ENCODE results near the gene PFDN6. TPM values are rescaled to one million over a fixed set of nuclear protein-coding genes. Genes with fewer than 3 reads are reported as not detected.

PFDN6 gene
- total RNA-seq, 2 experiments from 2014 or later, result 9.7 to 11.7 TPM

DNA sequence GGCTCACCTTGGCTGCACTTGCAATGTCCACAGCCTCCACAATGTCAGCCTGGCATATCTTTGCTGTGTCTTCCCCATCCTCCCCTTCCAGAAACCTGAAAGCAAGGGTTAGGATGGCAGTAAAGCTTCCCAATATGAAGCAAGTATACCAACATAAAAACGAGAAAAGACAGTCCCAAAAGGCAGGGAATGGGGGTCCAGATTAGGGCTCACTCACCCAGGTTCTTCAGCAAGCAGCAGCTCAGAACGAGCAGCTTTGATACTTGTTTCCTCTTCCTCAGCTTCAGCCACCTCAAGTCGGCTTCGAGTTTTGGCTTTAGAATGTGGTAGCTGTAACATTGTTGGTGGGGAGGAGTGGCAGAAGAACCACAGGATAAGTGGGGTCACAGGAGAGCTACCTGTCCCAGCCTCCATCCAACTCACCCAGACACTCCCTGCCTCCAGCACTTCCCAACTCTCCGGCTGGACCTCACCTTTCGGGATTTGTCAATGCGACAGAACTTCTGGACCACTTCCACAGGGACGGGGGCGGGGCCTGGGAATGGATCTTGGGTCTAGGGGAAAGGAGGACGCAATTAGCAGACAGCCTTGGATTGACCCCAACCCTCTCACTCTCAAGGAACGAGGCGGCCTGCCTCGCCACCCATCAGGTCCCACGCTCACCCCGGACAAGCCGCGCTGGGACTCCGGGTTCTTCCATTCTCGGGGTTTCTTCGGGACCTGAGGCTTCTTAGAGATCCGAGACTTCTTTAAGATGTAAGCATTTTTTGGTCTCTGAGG, 1.1 kb upstream of the PFDN6 start:
- no peaks in the 10 kb centered on the region for H3K27me3 Mint-ChIP-seq
- H3K9me3 ChIP-seq (ENCODE audit: control insufficient read depth in 1 of 2, insufficient read depth in 1 of 2, low read length in 2 of 2), result no peaks in the 10 kb centered on the region
- peaks cover 69% of the 10 kb centered on the region for H3K36me3 Mint-ChIP-seq (ENCODE audit: low read depth)
- TF ChIP-seq, protein P1, sequence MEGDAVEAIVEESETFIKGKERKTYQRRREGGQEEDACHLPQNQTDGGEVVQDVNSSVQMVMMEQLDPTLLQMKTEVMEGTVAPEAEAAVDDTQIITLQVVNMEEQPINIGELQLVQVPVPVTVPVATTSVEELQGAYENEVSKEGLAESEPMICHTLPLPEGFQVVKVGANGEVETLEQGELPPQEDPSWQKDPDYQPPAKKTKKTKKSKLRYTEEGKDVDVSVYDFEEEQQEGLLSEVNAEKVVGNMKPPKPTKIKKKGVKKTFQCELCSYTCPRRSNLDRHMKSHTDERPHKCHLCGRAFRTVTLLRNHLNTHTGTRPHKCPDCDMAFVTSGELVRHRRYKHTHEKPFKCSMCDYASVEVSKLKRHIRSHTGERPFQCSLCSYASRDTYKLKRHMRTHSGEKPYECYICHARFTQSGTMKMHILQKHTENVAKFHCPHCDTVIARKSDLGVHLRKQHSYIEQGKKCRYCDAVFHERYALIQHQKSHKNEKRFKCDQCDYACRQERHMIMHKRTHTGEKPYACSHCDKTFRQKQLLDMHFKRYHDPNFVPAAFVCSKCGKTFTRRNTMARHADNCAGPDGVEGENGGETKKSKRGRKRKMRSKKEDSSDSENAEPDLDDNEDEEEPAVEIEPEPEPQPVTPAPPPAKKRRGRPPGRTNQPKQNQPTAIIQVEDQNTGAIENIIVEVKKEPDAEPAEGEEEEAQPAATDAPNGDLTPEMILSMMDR (IDR thresholded peaks at IDR 0.05), result no peak
- peaks cover 39% of the 10 kb centered on the region for H3K4me1 ChIP-seq (ENCODE audit: insufficient read depth, low read length)
- peak overlapping the region; percentile 83 for H3K27ac Mint-ChIP-seq
- H3K4me3 Mint-ChIP-seq, result peak overlapping the region; percentile 97
- H3K4me1 Mint-ChIP-seq (ENCODE audit: low read depth), result peaks cover 45% of the 10 kb centered on the region
- DNase-seq (no peak), ATAC-seq (ENCODE audit: poor library complexity) (no peak)
- peaks cover 67% of the 10 kb centered on the region for H3K36me3 ChIP-seq (ENCODE audit: insufficient read depth, low read length)
- intact Hi-C loops (cut with DNase I, micrococcal nuclease), result no loop called here
- CTCF ChIA-PET, result interaction anchor here (0.6 to 2.1 kb wide), 5 partner anchors 11 to 321 kb away, joined by 3 to 14 read pairs (median 4); partner anchors contain the start of genes B3GALT4, RPS18 and VPS52
- peak overlapping the region; percentile 80 for H3K4me3 ChIP-seq (ENCODE audit: low read length)
- H3K27me3 ChIP-seq (ENCODE audit: control insufficient read depth in 1 of 2, insufficient read depth in 2 of 2, low read length in 2 of 2), result no peaks in the 10 kb centered on the region
- POLR2A ChIA-PET, result interaction anchor here (0.7 to 5.0 kb wide), 17 partner anchors 7 to 1599 kb away, joined by 3 to 105 read pairs (median 5); partner anchors contain the start of genes B3GALT4, RGL2, RPS18 and TAF11
- no peaks in the 10 kb centered on the region for H3K9me3 Mint-ChIP-seq
- peak overlapping the region; percentile 71 to 83 for H3K27ac ChIP-seq (ENCODE audit: low read depth in 1 of 2, low read length in 2 of 2)

DNA sequence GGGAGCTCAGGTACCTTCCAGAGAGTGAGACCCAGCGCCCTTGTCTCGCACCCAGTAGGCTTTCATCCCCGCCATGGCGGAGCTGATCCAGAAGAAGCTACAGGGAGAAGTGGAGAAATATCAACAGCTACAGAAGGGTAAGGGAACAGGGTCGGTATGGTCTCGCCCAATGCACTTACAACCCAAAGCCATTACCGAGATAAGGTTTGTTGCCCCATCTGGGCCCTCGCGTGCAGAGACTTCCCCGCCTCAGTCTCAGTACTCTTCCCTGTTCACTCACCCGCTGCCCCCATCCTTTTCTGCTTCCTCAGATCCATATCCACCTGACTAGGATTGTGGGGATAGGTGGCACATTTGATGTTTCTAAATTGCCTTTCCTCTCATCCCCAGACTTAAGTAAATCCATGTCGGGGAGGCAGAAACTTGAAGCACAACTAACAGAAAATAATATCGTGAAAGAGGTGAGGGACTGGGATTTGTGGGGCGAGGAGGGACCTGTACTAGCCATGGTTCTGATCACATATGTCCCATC, 449 bp downstream of the PFDN6 start:
- ChIA-PET POLR2A (interaction anchor here (0.9 to 5.0 kb wide), 16 partner anchors 9 to 318 kb away, joined by 3 to 105 read pairs (median 10); partner anchors contain the start of genes B3GALT4, CUTA, RGL2 and RPS18), CTCF (interaction anchor here (1.9 to 2.1 kb wide), 2 partner anchors 13 to 19 kb away, joined by 8 to 14 read pairs; partner anchors contain the start of genes B3GALT4, RPS18 and VPS52)
- Histone ChIP-seq H3K4me3 (ENCODE audit: low read length) (peak overlapping the region; percentile 80), H3K9me3 (ENCODE audit: control insufficient read depth in 1 of 2, insufficient read depth in 1 of 2, low read length in 2 of 2) (no peaks in the 10 kb centered on the region), H3K27ac (ENCODE audit: low read depth in 1 of 2, low read length in 2 of 2) (peak overlapping the region; percentile 71 to 83), H3K27me3 (ENCODE audit: control insufficient read depth in 1 of 2, insufficient read depth in 2 of 2, low read length in 2 of 2) (no peaks in the 10 kb centered on the region), H3K4me1 (ENCODE audit: insufficient read depth, low read length) (peaks cover 39% of the 10 kb centered on the region), H3K36me3 (ENCODE audit: insufficient read depth, low read length) (peaks cover 67% of the 10 kb centered on the region)
- Mint-ChIP-seq H3K4me3 (peak overlapping the region; percentile 97), H3K27ac (peak overlapping the region; percentile 83), H3K27me3 (no peaks in the 10 kb centered on the region), H3K4me1 (ENCODE audit: low read depth) (peaks cover 45% of the 10 kb centered on the region), H3K36me3 (ENCODE audit: low read depth) (peaks cover 75% of the 10 kb centered on the region), H3K9me3 (no peaks in the 10 kb centered on the region)
- DNase-seq (no peak), ATAC-seq (ENCODE audit: poor library complexity) (no peak)
- TF ChIP-seq, protein P1 (IDR thresholded peaks at IDR 0.05), result no peak
- intact Hi-C loops (cut with DNase I, micrococcal nuclease), result loop anchor here (1.0 to 10.0 kb wide), 5 partner anchors 8 to 1425 kb away; partner anchors contain the start of genes VPS52 (in 2 of the 2), B3GALT4 (in 1 of the 2), NEU1 (in 1 of the 2) and RGL2 (in 1 of the 2)

DNA sequence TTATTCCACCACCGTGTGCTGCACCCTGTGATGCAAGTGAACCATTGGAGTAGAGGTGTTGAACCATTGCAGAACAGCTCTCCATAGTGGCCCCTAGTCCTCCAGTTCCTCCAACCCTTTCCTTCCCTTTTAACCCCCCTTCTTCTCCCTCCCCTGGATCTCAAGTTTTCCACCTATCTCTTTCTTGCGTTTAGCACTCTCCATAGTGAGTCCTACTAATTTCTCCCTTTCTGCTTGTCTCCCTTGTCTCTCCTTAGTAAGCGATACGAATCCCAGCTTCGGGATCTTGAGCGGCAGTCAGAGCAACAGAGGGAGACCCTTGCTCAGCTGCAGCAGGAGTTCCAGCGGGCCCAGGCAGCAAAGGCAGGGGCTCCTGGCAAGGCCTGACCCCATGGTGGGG, 1.1 kb downstream of the PFDN6 start:
- ChIA-PET CTCF (interaction anchor here (2.1 kb wide), 1 partner anchor 19 kb away, joined by 8 read pairs; the partner anchor contains the start of genes RPS18 and VPS52), POLR2A (interaction anchor here (1.0 to 5.0 kb wide), 8 partner anchors 8 to 164 kb away, joined by 3 to 105 read pairs (median 13); partner anchors contain the start of genes CUTA, RGL2, RPS18 and TAPBP)
- TF ChIP-seq, protein P1 (IDR thresholded peaks at IDR 0.05), result no peak
- no peak overlapping the region for H3K27ac ChIP-seq (ENCODE audit: low read depth in 1 of 2, low read length in 2 of 2)
- Mint-ChIP-seq H3K4me1 (ENCODE audit: low read depth) (peaks cover 45% of the 10 kb centered on the region), H3K27me3 (no peaks in the 10 kb centered on the region), H3K9me3 (no peaks in the 10 kb centered on the region), H3K36me3 (ENCODE audit: low read depth) (peaks cover 81% of the 10 kb centered on the region), H3K27ac (peak overlapping the region; percentile 83), H3K4me3 (peak overlapping the region; percentile 86)
- H3K9me3 ChIP-seq (ENCODE audit: control insufficient read depth in 1 of 2, insufficient read depth in 1 of 2, low read length in 2 of 2), result no peaks in the 10 kb centered on the region
- H3K27me3 ChIP-seq (ENCODE audit: control insufficient read depth in 1 of 2, insufficient read depth in 2 of 2, low read length in 2 of 2), result no peaks in the 10 kb centered on the region
- H3K4me1 ChIP-seq (ENCODE audit: insufficient read depth, low read length), result peaks cover 39% of the 10 kb centered on the region
- intact Hi-C loops (cut with DNase I, micrococcal nuclease), result loop anchor here in 1 of 2 experiments (10.0 kb wide), 1 partner anchor 1426 kb away; the partner anchor contains the start of gene NEU1
- ATAC-seq (ENCODE audit: poor library complexity) (no peak), DNase-seq (no peak)
- H3K4me3 ChIP-seq (ENCODE audit: low read length), result peak overlapping the region; percentile 80
- peaks cover 67% of the 10 kb centered on the region for H3K36me3 ChIP-seq (ENCODE audit: insufficient read depth, low read length)

Measured in CD4-positive, alpha-beta T cell (primary cell).